GM19035 (cell line): ENCODE data around the gene BFAR.
"Not testable (repeated sequence)": the region's sequence is repeated elsewhere in the genome, so short reads cannot be mapped to it uniquely, and the experiment has no call there.

Experiments used
- ATAC-seq: cut with Tn5 transposase; IDR thresholded peaks from one replicate; pipeline ENCODE4 v1.9.1; 2021; ENCODE audit not compliant: unreplicated experiment

The BFAR gene

DNA sequence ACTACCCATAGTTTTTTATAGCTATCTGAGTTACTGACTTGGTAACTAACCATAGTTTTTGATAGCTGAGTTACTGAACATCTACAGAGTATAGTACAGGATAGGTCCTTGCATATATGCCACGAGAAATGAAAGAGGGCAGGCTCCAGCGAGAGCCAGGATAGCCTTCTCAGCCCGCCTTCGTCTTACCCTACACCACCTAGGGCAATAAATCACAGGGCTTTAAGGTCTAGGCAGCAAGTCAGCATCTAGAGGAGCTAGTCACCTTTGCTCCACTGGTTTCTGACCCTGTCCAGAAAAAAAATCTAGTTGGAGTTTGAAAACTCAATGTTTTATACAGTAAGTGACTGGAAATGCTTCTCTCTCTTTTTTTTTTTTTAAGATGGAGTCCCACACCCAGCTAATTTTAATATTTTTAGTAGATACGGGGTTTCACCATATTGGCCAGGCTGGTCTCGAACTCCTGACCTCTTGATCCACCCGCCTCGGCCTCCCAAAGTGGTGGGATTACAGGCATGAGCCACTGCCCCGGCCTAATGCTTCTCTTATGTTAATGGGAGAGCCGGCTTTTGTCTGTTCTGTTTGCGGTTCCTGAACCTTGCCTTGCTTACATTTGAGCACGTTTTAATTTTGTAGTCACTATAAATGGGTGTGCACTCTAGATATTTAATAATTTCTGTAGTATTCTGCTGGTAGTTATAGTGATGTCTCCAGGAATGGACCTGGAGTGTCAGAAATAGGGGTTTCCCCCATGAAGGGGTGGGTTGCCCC is 2.8 kb downstream of the BFAR start:
- no peak for ATAC-seq

DNA sequence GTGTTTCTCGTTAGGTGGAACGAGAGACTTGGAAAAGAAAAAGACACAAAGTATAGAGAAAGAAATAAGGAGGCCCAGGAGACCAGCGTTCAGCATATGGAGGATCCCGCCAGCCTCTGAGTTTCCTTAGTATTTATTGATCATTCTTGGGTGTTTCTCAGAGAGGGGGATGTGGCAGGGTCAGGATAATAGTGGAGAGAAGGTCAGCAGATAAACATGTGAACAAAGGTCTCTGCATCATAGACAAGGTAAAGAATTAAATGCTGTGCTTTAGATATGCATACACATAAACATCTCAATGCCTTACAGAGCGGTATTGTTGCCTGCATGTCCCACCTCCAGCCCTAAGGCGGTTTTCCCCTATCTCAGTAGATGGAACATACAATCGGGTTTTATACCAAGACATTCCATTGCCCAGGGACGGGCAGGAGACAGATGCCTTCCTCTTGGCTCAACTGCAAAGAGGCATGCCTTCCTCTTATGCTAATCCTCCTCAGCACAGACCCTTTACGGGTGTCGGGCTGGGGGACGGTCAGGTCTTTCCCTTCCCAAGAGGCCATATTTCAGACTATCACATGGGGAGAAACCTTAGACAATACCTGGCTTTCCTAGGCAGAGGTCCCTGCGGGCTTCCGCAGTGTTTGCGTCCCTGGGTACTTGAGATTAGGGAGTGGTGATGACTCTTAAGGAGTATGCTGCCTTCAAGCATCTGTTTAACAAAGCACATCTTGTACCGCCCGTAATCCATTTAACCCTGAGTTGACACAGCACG is 3.6 kb downstream of the BFAR start:
- ATAC-seq: not testable (repeated sequence)

DNA sequence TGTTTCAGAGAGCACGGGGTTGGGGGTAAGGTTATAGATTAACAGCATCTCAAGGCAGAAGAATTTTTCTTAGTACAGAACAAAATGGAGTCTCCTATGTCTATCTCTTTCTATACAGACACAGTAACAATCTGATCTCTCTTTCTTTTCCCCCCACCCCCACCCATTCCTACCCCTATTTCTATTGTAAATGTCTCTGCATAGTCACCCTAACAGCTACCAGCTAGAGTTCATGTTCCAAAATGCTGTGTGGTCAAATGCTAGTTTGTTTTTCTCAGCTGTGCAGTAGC is 4.1 kb downstream of the BFAR start:
- ATAC-seq: not testable (repeated sequence)

DNA sequence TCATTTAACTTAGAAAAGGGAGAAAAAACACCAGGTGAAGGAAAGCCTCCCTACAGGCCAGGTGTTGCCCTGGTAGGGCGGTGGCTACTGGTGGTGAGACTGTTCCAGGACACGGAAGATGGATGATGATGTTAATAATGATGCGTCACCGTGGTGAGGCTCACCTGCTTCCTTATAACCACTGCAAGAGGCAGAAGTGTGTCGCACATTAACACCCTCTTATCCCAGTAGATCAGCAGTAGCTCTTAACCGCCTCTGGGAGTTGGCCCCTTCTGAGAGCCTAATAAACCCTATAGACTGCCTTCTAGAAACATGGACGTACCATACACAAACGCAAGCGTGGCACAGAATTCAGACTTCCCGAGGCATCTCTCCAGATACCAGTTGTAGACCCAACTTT is 7.8 kb downstream of the BFAR start:
- ATAC-seq: no peak

DNA sequence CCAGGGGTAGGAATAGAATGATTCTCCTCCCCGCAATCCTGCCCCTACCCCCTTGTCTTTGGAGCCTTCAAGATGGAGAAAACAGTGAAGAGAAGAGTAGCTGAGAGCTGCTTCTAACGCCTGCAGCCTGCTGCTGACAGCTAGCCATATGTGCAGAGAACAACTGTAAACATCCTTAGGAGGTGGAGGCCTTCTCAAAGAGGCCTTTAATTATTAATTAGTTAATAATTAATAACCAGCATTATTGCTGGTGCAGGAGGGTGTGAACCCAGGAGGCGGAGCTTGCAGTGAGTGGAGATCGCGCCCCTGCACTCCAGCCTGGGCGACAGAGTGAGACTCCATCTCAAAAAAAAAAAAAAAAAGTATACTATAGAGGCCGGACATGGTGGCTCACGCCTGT is 8.5 kb downstream of the BFAR start:
- no peak for ATAC-seq

DNA sequence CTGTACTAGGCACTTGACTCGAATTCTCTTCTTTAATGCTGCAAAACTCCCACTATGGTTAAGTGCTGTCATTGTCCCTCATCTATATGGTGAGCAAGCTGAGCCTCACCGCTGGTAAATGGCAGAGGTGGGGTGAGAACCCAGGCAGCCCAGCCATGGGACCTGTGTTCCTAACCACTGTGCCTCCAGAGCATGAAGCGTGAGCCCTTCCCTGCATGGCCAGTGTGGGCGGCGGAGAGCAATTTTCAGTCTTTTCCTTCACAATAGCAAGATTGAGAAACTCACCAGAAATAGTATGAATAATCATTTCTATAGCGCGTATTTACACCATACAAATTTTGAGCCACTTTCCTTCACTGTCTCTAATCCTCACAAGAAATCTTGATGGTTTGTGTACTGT is 9.2 kb downstream of the BFAR start:
- no peak for ATAC-seq

DNA sequence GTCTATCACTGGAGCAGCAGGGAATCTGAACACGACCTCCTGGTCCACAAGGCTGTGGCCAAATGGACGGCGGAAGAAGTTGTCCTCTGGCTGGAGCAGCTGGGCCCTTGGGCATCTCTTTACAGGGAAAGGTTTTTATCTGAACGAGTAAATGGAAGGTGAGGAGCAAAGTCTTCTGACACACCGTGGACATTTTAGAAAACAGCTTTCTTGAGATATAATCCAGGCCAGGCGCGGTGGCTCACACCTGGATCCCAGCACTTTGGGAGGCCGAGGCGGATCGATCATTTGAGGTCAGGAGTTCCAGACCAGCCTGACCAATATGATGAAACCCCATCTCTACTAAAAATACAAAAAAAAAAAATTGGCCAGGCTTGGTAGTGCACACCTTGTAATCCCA is 17.1 kb downstream of the BFAR start:
- ATAC-seq: no peak

DNA sequence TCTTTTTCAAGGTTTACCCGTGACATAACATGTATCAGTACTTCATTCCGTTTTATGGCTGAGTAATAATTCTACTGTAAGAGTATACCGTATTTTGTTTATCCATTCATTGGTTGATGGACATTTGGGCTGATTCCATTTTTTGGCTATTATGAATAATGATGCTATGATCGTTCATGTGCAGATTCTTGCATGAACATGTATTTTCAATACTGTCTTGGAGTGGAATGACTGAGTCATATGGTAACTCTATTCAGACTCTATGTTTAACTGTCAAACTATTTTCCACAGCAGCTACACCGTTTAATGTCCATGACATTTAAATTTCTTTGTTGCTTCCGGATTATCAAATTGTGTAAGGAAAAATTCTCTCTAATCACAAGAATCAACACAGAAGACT is 17.9 kb downstream of the BFAR start:
- ATAC-seq: no peak

DNA sequence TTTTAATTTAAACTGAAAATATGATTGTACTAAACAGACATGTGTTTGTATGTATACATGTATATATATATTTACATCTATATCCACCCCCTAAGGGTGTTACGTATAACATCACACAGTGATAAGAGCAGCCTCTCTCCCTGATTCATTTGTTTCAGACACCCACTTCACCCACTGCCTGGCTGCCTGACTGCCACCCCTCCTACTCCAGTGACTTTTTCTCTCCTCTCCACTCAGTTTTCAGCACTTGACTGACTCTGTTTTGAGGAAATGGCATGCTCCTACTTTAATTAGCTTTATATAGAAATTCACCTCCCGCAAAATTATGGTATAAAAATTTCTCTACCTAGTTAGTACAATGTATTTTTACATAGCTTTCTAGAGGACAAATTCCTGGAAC is 20.0 kb downstream of the BFAR start:
- no peak for ATAC-seq

DNA sequence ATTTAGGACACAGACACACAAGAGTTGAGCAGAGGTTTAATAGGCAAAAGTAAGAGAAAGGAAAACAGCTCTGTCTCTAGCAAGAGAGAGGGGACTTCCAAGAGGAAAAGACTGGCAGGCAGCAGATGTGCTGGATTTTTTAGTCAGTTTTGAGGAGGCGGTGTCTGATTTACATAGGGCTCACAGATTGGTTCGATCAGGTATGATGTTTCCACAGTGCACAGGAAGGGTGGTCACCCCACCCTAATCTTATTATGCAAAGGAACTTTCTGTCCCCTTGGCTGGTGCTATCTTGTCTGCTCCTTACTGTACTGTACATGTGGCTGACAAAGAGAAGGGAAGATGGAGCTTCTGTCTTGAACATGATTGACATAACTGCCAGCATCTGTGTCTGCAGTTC is 25.3 kb downstream of the BFAR start:
- ATAC-seq: peak; percentile 64

DNA sequence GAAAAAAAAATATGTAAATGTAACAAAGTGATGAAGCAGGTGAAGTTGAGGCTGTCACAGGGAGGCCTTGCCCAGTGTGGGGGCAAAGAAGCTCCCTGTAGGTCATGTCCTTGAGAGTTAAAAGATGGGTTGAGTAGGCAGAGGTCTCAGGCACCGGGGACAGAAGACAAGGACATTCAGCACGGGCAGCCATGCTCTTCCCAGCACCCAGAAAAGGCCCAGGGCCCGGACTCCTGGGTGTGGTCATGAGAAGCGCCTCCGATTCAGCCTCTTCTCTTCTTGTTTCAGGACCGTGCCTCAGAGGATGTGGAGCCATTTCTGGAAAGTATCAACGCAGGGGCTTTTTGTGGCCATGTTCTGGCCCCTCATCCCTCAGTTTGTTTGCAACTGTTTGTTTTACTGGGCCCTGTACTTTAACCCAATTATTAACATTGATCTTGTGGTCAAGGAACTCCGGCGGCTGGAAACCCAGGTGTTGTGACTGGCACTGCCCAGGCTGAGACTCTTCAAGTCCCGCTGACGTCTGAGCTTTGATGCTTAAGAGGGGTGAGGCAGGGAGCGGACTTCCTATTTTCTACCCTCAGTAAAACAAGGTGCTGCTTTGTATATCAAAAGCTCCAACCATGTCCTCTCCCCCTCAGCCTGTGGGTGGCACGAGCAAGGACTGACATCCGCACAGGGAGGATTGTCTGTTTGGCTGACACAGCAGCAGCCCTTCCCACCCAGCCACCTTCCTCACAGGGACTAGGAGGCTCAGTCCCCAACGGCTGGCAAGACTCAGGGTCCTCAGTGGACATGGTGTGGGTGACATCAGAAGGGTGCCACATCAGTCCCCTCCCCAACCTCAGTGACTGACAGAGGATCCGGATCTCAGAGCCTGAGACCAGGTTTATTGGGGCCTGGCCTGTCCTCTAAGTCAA is 34.9 kb downstream of the BFAR start:
- ATAC-seq: no peak

DNA sequence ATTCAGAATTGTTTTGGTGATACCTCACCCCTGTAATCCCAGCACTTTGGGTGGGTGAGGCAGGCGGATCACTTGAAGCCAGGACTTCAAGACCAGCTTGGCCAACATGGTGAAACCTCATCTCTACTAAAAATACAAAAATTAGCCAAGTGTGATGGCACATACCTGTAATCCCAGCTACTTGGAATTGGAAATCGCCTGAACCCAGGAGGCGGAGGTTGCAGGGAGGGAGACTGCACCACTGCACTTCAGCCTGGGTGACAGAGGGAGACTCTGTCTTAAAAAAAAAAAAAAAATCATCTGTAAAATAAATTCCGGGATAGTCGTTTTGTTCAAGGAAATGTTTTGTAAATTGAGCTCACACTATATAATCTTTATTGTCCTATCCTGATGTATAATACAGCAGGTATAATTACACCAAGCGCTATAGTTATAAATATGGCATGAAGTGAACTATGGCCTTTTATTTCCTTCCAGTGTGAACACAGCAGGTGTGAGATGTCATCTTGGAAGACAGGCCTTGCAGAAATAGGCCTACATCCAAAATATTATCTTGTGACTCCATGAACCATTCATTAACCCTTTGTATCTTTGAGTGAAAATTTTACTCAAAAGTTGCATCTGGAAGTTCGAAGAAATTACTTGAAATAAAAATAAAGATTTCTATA is 35.9 kb downstream of the BFAR start:
- no peak for ATAC-seq

DNA sequence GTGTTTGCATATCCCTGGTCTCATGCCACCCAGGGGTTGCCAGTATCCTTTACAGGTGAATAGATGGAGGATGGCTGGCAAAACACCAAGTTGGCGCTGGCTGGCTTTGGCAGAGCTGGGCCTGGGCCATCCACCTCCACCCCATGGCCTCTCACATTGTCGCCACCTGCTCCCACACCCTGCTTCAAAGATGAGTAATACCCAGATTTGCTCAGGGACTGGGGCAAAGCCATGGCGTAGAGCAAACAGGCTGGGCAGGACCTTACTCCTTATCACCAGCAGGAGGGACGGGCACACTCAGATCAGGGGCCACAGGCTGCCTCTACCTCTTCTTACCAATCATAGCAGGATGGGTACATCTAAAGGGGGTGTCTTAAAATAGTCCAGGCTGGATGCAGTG is 37.0 kb downstream of the BFAR start:
- no peak for ATAC-seq

DNA sequence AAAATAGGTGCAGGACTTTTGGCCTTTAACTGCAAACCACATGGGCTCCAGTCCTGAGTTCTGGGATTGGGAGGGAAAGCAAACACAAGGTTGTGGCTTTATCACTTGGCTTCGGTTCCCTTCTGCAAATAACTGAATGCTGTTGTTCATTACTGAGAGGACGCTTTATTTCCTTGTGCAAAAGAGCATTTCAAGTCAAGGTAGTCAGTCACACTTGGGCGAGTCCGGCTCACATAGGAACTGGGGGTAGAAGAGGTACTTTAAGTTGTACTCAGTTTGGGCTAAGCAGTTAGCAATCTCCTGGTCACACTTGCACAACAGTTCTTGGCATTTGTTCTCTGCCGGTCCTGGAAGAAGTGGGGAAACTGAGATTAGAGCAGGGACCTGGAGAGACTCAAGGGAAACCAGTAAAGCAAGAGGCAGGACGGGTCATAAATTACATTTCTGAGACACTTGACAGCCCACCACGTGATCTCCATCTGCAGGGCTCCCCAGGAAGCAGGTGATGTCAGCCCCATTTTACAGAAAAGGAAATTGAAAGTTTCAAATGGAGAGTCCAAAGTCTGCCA is 39.7 kb downstream of the BFAR start:
- ATAC-seq: peak; percentile 73

DNA sequence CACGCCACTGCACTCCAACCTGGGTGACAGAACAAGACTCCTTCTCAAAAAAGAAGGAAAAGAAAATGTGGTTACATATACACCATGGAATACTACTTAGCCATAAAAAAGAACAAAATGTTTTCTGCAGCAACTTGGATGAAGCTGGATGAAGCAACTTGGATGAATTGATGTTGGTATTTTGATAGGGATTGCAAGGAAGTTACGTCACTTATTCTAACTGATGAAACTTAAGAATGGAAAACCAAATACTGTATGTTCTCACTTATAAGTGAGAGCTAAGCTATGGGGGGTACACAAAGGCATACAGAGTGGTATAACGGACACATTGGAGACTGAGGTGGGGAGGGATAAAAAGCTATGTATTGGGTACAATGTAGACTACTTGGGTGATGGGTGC is 43.9 kb downstream of the BFAR start:
- no peak for ATAC-seq

DNA sequence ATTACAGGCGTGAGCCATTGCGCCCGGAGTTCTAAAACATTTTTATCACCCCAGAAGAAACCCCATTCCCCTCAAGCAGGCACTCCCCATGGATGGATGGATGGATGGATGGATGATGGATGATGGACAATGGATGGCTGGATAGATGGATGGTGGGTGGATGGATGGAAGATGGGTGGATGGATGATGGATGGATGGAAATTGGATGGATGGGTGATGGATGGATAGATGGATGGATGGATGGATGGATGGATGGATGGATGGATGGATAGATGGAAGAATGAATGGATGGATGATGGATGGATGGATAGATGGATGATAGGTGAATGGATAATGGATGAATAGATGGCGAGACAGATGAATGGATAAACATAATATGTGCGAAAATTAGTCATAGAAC is 44.9 kb downstream of the BFAR start:
- no peak for ATAC-seq

DNA sequence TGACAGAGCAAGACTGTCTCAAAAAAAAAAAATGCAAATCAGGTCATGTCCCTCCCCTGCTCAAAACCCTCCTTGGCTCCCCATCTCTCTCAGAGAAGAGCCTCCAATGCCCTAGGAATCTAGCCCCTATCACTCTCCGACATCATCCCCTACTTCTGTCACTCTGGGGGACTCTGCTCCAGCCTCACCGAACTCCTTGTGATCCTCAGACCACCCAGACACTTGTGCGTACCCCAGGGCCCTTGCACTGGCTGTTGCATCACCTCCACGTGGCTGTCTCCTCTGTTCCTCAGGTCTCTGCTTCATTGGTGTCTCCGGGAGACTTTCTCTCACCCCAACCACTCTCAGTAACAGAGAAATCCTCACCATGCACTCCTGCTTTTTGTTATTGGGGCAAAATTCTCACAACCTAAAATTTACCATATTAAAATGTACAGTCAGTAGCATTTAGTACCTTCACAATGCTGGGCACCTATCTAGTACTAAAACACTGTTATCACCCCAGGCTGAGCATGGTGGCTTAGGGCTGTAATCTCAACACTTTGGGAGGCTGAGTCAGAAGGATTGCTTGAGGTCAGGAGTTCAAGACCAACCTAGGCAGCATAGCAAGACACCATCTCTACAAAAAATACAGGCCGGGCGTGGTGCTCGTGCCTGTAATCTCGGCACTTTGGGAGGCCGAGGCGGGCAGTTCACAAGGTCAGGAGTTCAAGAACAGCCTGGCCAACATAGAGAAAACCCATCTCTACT is 46.2 kb downstream of the BFAR start:
- no peak for ATAC-seq

DNA sequence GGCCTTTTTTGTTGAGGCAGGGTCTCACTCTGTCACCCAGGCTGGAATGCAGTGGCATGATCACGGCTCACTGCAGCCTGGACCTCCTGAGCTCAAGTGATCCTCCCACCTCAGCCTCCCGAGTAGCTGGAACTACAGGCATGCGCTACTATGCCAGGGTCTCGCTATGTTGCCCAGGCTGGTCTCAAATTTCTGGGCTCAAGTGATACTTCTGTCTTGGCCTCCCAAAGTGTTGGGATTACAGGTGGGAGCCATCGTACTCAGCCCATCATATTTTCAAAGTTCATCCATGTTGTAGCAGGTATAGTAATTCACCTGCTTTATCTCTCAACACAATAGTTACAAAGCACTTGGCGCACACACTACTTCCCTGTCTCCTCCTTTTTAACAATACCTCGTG is 47.6 kb downstream of the BFAR start:
- ATAC-seq: not testable (repeated sequence)

DNA sequence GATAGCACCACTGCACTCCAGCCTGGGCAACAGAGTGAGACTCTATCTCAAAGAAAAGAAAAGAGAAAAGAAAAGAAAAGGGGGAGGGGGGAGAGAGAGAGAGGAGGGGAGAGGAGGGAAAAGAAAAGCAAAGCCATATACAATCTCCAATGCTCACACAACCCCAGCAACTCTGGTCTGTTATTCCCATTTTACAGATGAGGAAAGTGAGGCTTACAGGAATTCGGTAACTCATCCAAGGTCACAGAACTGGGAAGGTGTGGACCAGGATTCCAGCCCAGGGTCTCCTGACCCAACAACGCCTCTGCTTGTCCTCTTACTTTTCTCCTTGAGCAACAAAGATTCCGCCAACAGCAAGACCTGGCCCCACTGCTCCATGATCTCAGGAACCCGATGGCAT is 48.4 kb downstream of the BFAR start:
- no peak for ATAC-seq

DNA sequence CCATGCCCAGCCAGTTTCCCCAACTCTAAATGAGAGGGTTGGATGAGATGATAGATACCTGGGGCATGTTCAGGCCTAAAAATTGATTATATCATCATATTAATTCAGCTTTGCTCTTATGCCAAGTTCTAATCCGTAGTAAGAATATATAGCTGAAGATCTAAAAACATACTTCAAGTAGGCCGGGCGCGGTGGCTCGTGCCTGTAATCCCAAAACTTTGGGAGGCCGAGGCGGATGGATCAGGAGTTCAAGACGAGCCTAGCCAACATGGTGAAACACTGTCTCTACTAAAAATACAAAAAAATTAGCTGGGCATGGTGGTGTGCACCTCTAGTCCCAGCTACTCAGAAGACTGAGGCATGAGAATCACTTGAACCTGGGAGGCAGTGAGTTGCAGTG is 49.4 kb downstream of the BFAR start:
- ATAC-seq: no peak
